ENCODE data around the gene DLX4.

GRCh38 chr17:49986396-49987289 lies 17.7 kb downstream of the DLX4 start:
- no peak for TF ChIP-seq POLR2AphosphoS5 (IDR thresholded peaks at IDR 0.05; ENCODE audit: borderline replicate concordance, low read depth, low read length)
- TF ChIP-seq EZH2 (IDR thresholded peaks at IDR 0.05): no peak
